Stimulated activated CD4-positive, alpha-beta T cell treated with anti-CD3 and anti-CD28 coated beads, Interleukin-12 subunit alpha, Interleukin-12 subunit beta, amount 100 ng/mL, for 24 hours (primary cell): Measurements from ENCODE around the gene CCDC91.
"Not testable (repeated sequence)": the region's sequence is repeated elsewhere in the genome, so short reads cannot be mapped to it uniquely, and the experiment has no call there.

ENCODE experiments used
- DNase-seq, 2 experiments: peaks; one replicate each; pipeline ENCODE4 v3.0.0-alpha.2; 2020; ENCODE audit warnings: low read depth in 2 of 2

CCDC91 gene

DNA sequence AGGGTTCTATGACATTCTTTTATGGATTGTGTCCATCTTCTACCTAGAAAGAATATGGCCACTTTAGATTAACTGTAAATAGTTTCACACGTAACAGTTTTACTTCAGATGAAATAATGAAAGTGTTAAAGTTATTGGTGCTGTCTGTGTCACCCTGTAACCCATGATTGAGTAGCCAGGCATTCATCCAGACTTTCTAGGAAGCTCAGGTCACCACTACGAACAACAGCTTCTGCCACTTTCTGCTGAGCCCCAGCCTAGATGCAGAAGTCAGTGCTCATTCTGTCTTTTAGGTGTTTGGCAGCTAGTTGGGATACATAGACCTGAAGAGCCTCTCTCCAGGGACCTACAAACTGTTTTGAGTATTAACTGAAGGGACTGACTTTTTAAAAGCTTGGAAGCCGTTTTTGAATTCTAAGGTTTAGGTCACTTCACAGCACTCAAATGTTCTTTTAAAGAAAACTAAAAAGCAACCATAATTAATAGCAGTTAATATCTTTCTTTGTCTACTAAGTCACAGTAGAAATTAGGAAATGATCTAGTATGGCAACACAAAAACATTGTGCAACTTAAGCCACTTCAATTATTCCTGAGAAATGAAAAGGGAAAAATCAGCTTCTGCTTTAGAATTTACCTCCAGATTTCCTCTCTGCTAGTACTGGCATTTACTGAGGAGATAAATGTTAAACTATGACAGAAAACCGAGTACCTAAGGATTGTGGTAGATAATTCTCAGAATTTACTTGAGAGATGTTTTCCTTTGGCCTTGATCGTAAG lies 266.9 kb downstream of the CCDC91 start:
- no peak for DNase-seq

GRCh38 chr12:28457785-28458184 lies 267.5 kb downstream of the CCDC91 start:
- no peak for DNase-seq

DNA sequence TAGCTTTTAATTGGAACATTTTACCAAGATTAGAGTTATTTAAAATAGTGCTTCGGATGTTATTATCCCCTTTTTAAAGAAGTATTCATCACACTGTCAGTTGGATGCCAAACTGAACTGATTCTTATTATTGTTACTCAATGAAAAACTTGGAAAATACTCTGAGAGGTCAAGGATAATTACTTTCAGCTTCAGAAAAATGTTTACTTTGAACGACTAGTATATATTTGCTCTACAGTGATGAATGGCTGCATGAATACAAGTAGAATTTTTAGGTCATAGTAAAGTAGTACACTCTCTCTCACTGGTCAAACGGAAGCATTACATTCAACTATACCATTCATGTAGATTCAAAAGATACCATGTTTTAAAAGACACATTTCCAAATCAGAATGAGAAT lies 269.2 kb downstream of the CCDC91 start:
- DNase-seq: no peak

GRCh38 chr12:28460420-28461130 lies 270.3 kb downstream of the CCDC91 start:
- DNase-seq: no peak

DNA sequence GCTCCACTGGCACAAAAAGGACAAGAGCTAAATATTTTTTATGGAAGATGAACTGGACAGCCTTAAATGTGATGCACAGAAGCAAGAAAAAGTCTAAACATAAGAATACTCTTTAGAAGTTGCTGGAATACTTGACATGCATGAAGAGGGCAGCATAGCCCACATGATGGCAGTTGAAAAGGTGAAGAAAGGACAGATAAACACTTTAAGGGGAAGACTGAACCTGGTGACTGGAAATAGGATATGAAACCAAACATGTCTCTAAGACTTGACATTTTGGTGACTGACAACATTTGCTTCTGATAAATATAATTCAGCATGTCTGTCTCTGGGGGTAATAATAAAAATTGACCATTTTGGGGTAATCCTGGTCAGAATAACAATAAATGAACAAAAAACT lies 273.1 kb downstream of the CCDC91 start:
- DNase-seq: no peak

DNA sequence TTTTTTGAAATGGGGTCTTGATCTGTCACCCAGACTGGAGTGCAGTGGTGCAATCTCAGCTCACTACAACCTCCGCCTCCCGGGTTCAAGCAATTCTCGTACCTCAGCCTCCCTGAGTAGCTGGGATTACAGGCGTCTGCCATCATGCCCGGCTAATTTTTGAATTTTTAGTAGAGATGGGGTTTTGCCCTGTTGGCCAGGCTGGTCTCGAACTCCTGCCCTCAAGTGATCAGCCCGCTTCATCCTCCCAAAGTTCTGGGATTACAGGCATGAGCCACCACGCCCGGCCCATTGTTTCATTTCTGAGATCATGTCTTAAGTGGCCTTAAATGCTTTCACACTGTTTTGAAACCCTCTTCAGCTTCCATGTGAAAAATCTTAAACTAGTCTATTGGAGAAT lies 281.5 kb downstream of the CCDC91 start:
- not testable (repeated sequence) for DNase-seq

GRCh38 chr12:28476206-28476605 lies 285.9 kb downstream of the CCDC91 start:
- not testable (repeated sequence) for DNase-seq

GRCh38 chr12:28479097-28479496 lies 288.8 kb downstream of the CCDC91 start:
- not testable (repeated sequence) for DNase-seq

DNA sequence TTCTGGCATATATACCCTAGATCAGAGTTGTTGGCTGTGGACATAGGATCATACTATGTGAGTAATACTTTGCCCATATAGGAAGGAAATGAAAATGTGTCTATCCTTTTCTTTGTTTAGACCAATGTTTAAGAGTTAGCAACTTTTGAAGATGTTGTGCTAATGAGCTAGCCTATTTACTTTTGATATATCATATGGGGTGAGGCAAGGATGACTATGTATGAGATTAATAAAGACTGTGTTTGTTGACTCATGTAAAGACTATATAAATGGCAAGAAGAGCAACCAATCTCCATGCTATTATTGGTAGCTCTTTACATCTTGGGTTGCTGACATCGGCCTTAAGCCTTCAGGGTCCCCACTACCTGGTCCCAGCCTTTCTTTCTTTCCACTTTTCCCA lies 289.4 kb downstream of the CCDC91 start:
- DNase-seq: no peak

- DNase-seq: no peak
These were observed 293.9 kb downstream of the CCDC91 start for GRCh38 chr12:28484156-28484555.

DNA sequence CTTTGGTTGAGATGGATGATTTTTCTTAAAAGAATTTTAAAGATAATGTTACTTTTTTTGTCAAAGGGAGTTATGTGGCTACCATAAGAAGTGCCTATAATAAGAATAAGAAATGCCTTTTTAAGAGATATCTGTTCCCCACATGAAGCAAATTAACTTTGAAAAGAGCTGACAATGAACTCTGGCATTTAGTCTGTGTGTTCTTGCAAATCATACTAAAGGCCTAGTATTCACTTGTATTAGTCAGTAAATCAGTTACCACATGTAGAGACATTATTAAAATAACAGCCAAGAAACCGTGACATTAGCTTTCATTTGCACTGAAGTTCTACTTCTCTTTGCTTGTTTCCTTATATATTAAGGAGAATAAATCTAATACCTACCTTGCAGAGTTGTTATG lies 296.3 kb downstream of the CCDC91 start:
- DNase-seq: no peak

- no peak for DNase-seq
These were observed 299.0 kb downstream of the CCDC91 start for GRCh38 chr12:28489246-28489645.

- DNase-seq: no peak
These were observed 307.7 kb downstream of the CCDC91 start for GRCh38 chr12:28497889-28498411.

- DNase-seq: no peak
These were observed 308.6 kb downstream of the CCDC91 start for GRCh38 chr12:28498850-28499249.

DNA sequence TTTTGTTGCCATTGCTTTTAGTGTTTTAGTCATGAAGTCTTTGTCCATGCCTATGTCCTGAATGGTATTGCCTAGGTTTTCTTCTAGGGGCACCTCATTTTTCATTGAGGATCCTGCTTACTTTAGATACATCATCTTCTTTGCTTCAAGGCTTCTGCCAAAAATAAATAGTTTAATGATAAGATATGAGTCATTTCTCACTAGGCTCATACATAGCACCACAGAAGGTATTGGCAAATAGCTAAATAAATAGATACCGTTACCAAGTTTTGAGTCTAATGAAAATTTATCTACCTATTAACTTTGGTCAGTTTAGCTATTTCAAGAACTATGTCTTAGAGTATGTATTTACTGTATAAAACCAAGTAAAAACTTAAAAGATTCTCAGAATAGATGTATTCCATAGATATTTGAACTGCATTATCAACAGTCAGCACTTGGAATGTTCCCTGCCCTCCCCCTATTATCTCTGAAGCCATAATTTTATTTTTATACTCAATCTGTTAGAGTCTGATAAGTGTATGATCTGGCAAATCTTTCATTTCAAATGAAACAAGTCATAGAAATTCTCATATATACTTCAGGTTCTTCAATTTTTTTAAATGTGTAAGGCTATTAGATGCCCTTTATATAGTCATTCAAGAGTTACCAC lies 310.2 kb downstream of the CCDC91 start:
- no peak for DNase-seq

- no peak for DNase-seq
These were observed 316.0 kb downstream of the CCDC91 start for GRCh38 chr12:28506271-28506670.

DNA sequence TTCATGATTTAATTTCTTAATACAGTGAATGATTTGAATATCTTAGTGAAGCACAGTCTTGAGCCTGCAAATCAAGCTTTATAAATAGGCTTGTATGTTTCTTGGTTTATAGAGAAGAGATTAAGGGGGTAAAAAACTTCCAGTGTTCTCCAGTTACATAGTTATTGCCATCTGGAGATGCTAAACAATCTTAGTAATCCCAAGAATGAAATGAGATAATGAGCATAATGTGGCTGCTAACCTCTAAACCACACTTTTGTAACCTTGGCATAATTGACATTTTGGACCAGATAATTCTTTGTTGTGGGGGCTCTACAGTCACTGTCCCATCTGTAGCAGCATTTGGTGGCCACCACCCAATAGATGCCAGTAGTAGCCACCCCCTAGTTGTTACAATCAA lies 316.8 kb downstream of the CCDC91 start:
- DNase-seq: no peak

DNA sequence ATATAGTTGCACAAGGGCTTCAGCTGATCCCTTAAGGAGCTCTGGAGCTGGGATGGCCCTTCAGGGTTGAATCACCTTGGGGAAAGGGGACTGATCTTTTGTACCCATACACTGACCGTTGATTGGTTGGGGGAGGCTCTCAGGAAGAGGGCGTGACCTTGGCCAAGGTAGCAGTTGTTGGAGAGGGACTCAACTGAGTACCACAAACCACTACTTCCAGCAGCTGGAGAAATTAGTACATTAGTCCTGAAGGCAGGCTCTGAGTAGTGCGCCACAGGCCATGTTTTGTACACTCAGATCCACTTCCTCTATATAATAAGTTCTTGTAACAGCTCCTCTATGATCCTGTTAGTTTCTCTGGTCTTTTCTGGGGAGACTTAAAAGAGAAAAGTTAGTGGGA lies 317.6 kb downstream of the CCDC91 start:
- no peak for DNase-seq

GRCh38 chr12:28512406-28512805 lies 322.1 kb downstream of the CCDC91 start:
- no peak for DNase-seq

DNA sequence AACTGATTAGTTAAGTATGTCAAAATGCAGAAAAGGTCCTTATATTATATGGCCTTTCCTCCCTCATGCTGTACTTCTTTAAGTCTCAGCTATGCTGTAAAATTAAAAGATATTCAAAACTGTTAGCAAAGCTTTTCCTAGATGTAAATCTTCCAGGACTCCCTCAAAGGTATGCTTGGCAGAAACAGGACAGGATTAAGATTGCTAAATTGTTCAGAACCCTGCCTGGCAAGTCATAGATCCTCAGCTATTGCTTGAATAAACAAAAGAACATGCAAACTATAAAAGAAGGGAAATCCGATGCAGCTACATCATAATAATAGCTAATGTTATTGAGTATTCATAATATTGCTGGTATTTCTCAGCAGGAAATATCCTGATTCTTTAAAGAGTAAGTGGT lies 322.6 kb downstream of the CCDC91 start:
- no peak for DNase-seq

DNA sequence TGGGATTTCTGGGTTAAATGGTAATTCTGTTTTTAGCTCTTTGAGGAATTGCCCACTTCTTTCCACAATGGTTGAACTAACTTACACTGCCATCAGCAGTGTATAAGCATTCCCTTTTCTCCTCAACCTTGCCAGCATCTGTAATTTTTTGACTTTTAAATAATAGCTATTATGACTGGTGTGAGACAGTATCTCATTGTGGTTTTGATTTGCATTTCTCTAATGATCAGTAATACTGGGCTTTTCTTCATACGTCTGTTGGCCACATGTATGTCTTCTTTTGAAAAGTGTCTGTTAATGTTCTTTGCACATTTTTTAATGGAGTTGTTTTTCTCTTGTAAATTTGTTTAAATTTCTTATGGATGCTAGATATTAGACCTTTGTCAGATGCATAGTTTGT lies 323.7 kb downstream of the CCDC91 start:
- DNase-seq: no peak

GRCh38 chr12:28517101-28517500 lies 326.8 kb downstream of the CCDC91 start:
- DNase-seq: no peak
